ENCODE measurements around the gene TUBA4A. TPM values are rescaled to one million over a fixed set of nuclear protein-coding genes. Genes with fewer than 3 reads are reported as not detected.

TUBA4A gene
- total and polyA plus RNA-seq, 2 of the 8 experiments (the other 6 are each of a cell fraction or from before 2014, with no cell fraction given), result 67.3 to 172 TPM

GRCh38 chr2:219252570-219252899 is 1.2 kb downstream of the TUBA4A start:
- Histone ChIP-seq H3K56ac (replicated peaks; ENCODE audit: insufficient read length, low read depth, low read length) (no peak overlapping the region), H3K9ac (replicated peaks in 1 of 4; ENCODE audit: extremely low read depth in 1 of 4, low read depth in 3 of 4, low read length in 3 of 4) (peak overlapping the region in 3 of 4 experiments; percentile 17 to 52 (median 20); a peak in 4 of 7 replicates), H4K8ac (ENCODE audit: extremely low read depth, insufficient read depth, low read length) (peak overlapping the region; percentile 84; the same call in 1 of the 2 replicates), H3K36me3 (ENCODE audit: control insufficient read depth in 2 of 4, insufficient read depth in 4 of 4, low read length in 3 of 4) (peaks cover 0 to 9% (median 5%) of the 10 kb centered on the region in 4 experiments; a peak in 4 of 8 replicates), H3K79me1 (ENCODE audit: low read depth, low read length) (peaks cover 2% of the 10 kb centered on the region; the same call in 1 of the 2 replicates), H3K79me2 (ENCODE audit: control insufficient read depth in 1 of 2, insufficient read depth in 2 of 2, low read length in 2 of 2) (no peaks in the 10 kb centered on the region), H3K9me3 (ENCODE audit: insufficient read depth in 2 of 2, low read depth in 1 of 2, low read length in 1 of 2) (no peaks in the 10 kb centered on the region), H3K4me2 (ENCODE audit: insufficient read depth in 1 of 2, low read depth in 2 of 2, low read length in 2 of 2) (peak overlapping the region; percentile 85 to 92), H2BK20ac (ENCODE audit: low read length) (no peak overlapping the region), H3K27me3 (replicated peaks in 1 of 4; ENCODE audit: control insufficient read depth in 3 of 4, extremely low read depth in 1 of 4, insufficient read depth in 3 of 4, low read length in 3 of 4) (peaks cover 16 to 43% (median 35%) of the 10 kb centered on the region in 4 experiments), H2BK120ac (replicated peaks; ENCODE audit: low read depth, low read length) (no peak overlapping the region), H3K23ac (ENCODE audit: insufficient read length) (no peak overlapping the region), H3K4ac (replicated peaks; ENCODE audit: insufficient read length, low read depth, low read length) (no peak overlapping the region), H4K5ac (ENCODE audit: insufficient read length, low read depth, low read length) (no peak overlapping the region), H2AFZ (ENCODE audit: low read length) (peak overlapping the region; percentile 14; the same call in 1 of the 2 replicates), H2BK5ac (ENCODE audit: low read depth, low read length) (peak overlapping the region; percentile 44; the same call in 1 of the 2 replicates), H2BK12ac (ENCODE audit: low read depth, low read length) (no peak overlapping the region), H3K23me2 (ENCODE audit: low read depth, low read length) (peaks cover 17% of the 10 kb centered on the region), H3K27ac (ENCODE audit: low read depth, low read length) (no peak overlapping the region), H4K91ac (replicated peaks; ENCODE audit: insufficient read length, low read length) (no peak overlapping the region), H2AK5ac (ENCODE audit: low read depth, low read length) (no peak overlapping the region), H4K20me1 (replicated peaks in 1 of 2; ENCODE audit: control insufficient read depth in 1 of 2, insufficient read depth in 2 of 2, low read length in 2 of 2) (peaks cover 0 to 2% of the 10 kb centered on the region in 2 experiments), H3K18ac (ENCODE audit: extremely low read depth, low read length) (peak overlapping the region; percentile 25), H3K4me3 (ENCODE audit: extremely low read depth in 1 of 4, insufficient read depth in 2 of 4, low read depth in 3 of 4, low read length in 4 of 4) (peak overlapping the region; percentile 46 to 64 (median 57)), H3K4me1 (replicated peaks in 1 of 4; ENCODE audit: control insufficient read depth in 3 of 4, insufficient read depth in 4 of 4, low read length in 3 of 4) (peaks cover 5 to 14% (median 9%) of the 10 kb centered on the region in 4 experiments), H3K14ac (ENCODE audit: insufficient read length) (no peak overlapping the region), H2BK15ac (ENCODE audit: low read length) (peak overlapping the region; percentile 95; the same call in 1 of the 2 replicates)
- 7% methylated on average over 9 of the region's 9 CpGs; no CpG with 5 or more reads in 1 of the 2 experiments for WGBS, 2 experiments (ENCODE audit: extremely low coverage in 1 of 2, insufficient coverage in 1 of 2, insufficient read length in 1 of 2, insufficient replicate concordance in 2 of 2, low coverage in 1 of 2, low lambda C conversion rate in 2 of 2, missing lambda C conversion rate in 1 of 2)
- FAIRE-seq (no peak), DNase-seq (ENCODE audit: low read depth in 1 of 2, low spot score in 2 of 2) (no peak)
- CTCF ChIA-PET (ENCODE audit: partially characterized antibody), result interaction anchor here (0.6 to 6.6 kb wide), 14 partner anchors 9 to 116 kb away, joined by 3 to 118 read pairs (median 3); partner anchors contain the start of genes DNAJB2 and ZFAND2B
- POLR2A ChIA-PET (ENCODE audit: partially characterized antibody), result interaction anchor here (0.6 to 14.9 kb wide), 19 partner anchors 7 to 131 kb away, joined by 3 to 190 read pairs (median 6); partner anchors contain the start of genes ABCB6, ANKZF1, ATG9A and CNPPD1
- TF ChIP-seq SUZ12 (IDR thresholded peaks at IDR 0.05; ENCODE audit: low read length), result 0 out of 2 replicates have a peak, but pooled peaks have one; percentile 38

All from H1 (cell line).